ENCODE results near the gene PPP1R1C.

DNA sequence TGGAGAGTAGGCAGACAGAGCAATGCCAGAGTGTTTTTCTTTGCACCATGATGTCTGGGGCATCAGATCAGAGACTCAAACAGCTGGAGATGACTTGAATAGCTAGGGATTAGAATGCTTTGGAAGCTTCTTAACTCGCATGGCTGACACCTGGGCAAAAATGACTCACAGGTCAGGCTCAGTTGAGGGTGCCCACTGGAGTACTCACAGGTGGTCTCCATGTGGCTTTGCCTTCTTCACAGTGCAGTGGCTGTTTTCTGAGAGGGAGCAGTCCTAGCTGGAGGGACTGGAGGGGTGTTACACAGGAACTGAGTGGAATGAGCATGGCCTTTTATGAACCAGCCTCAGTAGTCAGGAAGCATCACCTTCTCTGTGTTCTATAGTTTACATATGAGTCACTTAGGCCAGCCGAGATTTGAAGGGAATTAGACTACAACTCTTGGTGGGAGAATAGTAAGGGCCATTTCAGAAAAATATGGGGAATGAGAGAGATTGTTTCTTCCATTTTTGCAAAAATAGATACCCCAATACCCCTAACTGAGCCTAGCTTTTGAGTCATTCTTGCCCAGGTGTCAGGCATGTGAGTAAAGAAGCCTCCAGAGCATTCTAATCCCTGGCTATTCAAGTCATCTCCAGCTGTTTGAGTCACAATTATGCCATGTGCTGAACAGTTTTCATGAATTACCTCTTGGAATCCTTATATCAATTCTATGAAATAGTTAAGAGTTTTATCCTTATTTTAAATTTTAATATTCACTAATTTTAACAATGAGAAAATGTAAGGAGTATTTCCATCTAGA, 7.1 kb upstream of the PPP1R1C start:
- TF ChIP-seq, protein P1, sequence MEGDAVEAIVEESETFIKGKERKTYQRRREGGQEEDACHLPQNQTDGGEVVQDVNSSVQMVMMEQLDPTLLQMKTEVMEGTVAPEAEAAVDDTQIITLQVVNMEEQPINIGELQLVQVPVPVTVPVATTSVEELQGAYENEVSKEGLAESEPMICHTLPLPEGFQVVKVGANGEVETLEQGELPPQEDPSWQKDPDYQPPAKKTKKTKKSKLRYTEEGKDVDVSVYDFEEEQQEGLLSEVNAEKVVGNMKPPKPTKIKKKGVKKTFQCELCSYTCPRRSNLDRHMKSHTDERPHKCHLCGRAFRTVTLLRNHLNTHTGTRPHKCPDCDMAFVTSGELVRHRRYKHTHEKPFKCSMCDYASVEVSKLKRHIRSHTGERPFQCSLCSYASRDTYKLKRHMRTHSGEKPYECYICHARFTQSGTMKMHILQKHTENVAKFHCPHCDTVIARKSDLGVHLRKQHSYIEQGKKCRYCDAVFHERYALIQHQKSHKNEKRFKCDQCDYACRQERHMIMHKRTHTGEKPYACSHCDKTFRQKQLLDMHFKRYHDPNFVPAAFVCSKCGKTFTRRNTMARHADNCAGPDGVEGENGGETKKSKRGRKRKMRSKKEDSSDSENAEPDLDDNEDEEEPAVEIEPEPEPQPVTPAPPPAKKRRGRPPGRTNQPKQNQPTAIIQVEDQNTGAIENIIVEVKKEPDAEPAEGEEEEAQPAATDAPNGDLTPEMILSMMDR (IDR thresholded peaks at IDR 0.05) = no peak
- TF ChIP-seq EZH2 (IDR thresholded peaks at IDR 0.05; ENCODE audit: borderline replicate concordance, insufficient read depth, low read depth, low read length, poor library complexity, severe bottlenecking) = no peak
